Cardiac muscle cell (in vitro differentiated cells and primary cell): Measurements from ENCODE around the gene ORM2. TPM values are rescaled to one million over a fixed set of nuclear protein-coding genes. Genes with fewer than 3 reads are reported as not detected.

Experiments used
- DNase-seq, 2 donors: peaks; one replicate each; pipeline versions ENCODE4 v3.0.0 to v3.0.0-alpha.2; 2010 to 2017; ENCODE audit warnings: low read depth in 1 of 2, low spot score in 1 of 2
- H3K27ac ChIP-seq: fragments of 200-600 bp; sonication (generic); 2 replicates; pipeline ENCODE4 v1.5.1; 2016
- H3K27me3 ChIP-seq: fragments of 200-600 bp; sonication (generic); 2 replicates; pipeline ENCODE4 v1.6.0; 2016; ENCODE audit warnings: control low read depth
- H3K36me3 ChIP-seq: fragments of 200-600 bp; sonication (generic); 2 replicates; pipeline ENCODE4 v1.5.1; 2016; ENCODE audit warnings: control low read depth
- H3K4me1 ChIP-seq: fragments of 200-600 bp; sonication (generic); 2 replicates; pipeline ENCODE4 v1.8.1; 2017; ENCODE audit warnings: low read depth, mild to moderate bottlenecking, mixed run types
- H3K4me3 ChIP-seq: fragments of 200-600 bp; sonication (generic); 2 replicates; pipeline ENCODE4 v1.5.1; 2016; ENCODE audit warnings: mild to moderate bottlenecking
- H3K9me3 ChIP-seq: fragments of 200-600 bp; sonication (generic); 2 replicates; pipeline ENCODE4 v1.5.1; 2017; ENCODE audit warnings: low read depth, mild to moderate bottlenecking, control low read depth
- polyA plus RNA-seq: library from polyadenylated mRNA; unstranded; fragments of >200 nt; fragmentation: Nextera tagmentation; extraction: Ambion mirVana; gene quantifications from 2 replicates; pipeline ENCODE4 v1.2.1, GENCODE V29; 2016
- total RNA-seq: library from RNA; depleted of rRNA; stranded (reverse); fragments of >200 nt; gene quantifications from 2 replicates; pipeline ENCODE4 v1.2.3, GENCODE V29; 2016
- TF ChIP-seq, protein P1 (sequence below): IDR thresholded peaks from 2 replicates; pipeline ENCODE4 v1.5.1; 2012; ENCODE audit warnings: low read depth, mild to moderate bottlenecking, low read length

Gene ORM2
- total and polyA plus RNA-seq, 2 experiments from 2014 or later, result not detected

DNA sequence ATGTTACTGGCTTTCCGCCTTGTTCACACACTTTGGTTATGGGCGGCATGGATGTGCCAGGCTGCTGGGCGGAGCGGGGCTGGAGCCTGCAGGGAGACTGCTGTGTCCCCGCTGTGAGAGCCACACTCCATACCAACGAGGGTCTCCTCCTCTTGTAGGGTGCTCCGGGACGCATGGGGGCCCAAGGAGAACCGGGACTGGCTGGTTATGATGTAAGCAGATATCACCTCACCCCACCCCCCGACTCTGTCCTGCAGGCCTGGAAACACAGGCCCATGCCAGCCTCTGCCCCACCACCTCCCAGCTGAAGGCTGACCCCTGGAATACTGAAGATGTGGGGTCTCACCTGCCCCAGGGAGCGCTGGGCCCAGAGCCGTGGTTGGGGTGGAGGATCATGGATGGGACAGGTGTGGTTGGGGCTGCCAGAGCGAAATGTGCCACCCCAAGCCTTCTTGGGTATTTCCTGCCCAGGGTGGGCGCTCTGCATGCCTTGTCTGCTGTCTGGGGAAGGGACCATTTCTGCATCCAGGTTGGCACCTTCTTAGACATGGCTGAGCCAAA is 46.0 kb upstream of the ORM2 start:
- Histone ChIP-seq H3K4me1 (no peaks in the 10 kb centered on the region), H3K9me3 (no peaks in the 10 kb centered on the region), H3K36me3 (no peaks in the 10 kb centered on the region), H3K27ac (no peak overlapping the region), H3K4me3 (no peak overlapping the region), H3K27me3 (no peaks in the 10 kb centered on the region)
- TF ChIP-seq, protein P1, sequence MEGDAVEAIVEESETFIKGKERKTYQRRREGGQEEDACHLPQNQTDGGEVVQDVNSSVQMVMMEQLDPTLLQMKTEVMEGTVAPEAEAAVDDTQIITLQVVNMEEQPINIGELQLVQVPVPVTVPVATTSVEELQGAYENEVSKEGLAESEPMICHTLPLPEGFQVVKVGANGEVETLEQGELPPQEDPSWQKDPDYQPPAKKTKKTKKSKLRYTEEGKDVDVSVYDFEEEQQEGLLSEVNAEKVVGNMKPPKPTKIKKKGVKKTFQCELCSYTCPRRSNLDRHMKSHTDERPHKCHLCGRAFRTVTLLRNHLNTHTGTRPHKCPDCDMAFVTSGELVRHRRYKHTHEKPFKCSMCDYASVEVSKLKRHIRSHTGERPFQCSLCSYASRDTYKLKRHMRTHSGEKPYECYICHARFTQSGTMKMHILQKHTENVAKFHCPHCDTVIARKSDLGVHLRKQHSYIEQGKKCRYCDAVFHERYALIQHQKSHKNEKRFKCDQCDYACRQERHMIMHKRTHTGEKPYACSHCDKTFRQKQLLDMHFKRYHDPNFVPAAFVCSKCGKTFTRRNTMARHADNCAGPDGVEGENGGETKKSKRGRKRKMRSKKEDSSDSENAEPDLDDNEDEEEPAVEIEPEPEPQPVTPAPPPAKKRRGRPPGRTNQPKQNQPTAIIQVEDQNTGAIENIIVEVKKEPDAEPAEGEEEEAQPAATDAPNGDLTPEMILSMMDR, result no peak
- DNase-seq, result no peak

DNA sequence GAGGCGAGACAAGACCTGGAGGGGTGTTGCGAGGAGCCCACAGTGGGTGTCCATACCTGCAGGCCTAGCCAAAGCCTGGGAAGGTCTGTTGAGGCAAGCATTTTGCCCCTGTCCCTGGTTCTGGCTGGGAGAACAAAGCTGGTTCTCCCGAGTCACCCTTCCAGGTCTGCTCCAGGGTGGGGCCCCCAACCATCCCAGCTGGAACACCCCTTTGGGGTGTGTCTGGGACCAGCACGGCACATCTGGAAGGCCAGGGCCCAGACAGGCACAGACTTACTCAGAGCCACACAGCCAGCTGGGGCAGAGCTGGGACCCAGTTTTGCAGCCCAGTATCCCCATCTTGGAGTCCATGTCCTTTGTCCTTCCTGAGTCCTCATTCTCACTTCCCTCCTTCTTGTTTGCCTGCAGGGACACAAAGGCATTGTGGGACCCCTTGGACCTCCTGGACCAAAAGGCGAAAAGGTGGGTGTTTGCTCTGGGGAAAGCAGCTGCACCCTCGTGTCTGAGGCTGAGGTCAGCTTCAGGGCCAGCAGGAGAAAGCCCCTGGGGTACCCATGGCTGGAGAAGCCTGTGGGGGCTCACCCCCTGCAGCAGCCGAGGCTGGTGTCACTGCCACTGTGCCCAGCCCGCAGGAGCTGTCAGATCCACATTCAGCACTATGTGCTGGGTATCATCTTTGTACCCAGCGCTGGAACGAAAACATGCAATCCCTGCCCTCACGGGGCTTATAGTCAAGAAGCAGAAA is 45.2 kb upstream of the ORM2 start:
- TF ChIP-seq, protein P1, result no peak
- H3K4me3 ChIP-seq, result no peak overlapping the region
- no peaks in the 10 kb centered on the region for H3K4me1 ChIP-seq
- no peak overlapping the region for H3K27ac ChIP-seq
- H3K27me3 ChIP-seq, result no peaks in the 10 kb centered on the region
- no peaks in the 10 kb centered on the region for H3K9me3 ChIP-seq
- DNase-seq, result no peak
- H3K36me3 ChIP-seq, result no peaks in the 10 kb centered on the region

DNA sequence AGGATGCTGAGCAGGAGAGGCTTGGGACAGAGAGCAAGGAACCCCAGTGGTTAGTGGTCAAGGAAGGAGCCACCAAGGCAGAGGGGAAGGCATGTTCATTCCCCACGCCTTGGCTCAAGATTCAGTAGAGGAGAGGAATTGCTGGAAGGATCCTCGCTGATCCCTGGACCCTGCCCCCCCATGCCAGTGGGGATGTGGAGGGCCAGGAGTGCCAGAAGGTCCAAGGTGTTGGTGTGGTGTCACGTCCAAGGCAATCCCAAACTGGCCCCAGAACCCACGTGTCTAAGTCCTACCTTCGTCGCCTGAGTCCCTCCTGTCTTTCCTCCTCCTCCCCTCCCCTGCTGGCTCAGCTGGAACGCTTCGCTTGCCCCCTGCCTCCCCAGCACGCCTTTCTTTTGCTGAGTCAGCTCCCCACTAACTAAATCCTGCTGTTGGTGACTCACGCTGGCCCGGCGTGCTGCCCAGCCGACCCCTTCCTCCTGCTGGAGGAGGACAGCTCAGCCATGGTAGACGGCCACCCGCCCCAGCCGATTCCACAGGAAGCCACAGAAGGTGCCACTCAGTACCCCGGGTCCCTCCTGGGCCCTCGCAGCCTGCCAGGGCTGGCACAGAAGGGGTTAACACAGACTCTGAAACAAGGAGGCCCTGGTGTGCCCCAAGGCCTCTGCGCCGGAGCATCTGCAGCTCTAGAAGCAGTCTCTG is 44.4 kb upstream of the ORM2 start:
- peak in 1 of 2 donors; percentile 91 for DNase-seq
- Histone ChIP-seq H3K27ac (no peak overlapping the region), H3K4me3 (no peak overlapping the region), H3K4me1 (no peaks in the 10 kb centered on the region), H3K36me3 (no peaks in the 10 kb centered on the region), H3K9me3 (no peaks in the 10 kb centered on the region), H3K27me3 (no peaks in the 10 kb centered on the region)
- TF ChIP-seq, protein P1, result peak; percentile 23

DNA sequence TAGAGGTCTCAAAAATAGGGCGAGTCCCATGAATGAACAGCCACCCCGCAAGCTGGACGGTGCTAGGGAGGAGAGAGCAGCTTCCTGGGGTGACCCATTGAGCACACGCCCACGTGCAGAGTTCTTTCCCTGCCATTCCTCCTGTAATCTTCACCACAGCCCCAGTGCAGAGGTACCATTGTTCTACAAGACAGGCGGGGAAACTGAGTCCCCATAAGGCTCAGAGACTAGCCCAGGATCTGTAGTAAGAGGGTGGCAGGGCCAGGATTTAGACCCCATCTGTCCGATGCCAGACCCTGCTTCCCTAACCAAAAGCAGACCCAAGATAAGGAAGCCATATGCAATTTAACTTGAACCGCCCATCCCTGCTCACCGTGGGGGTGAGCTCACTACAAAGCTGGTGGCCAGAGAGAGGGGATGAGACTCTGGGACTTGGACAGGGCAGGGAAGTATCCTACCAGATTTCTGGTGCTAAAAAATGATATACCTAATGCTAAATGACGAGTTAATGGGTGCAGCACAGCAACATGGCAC is 43.5 kb upstream of the ORM2 start:
- TF ChIP-seq, protein P1, result no peak
- no peaks in the 10 kb centered on the region for H3K9me3 ChIP-seq
- no peak for DNase-seq
- no peaks in the 10 kb centered on the region for H3K4me1 ChIP-seq
- H3K4me3 ChIP-seq, result no peak overlapping the region
- no peaks in the 10 kb centered on the region for H3K27me3 ChIP-seq
- no peak overlapping the region for H3K27ac ChIP-seq
- no peaks in the 10 kb centered on the region for H3K36me3 ChIP-seq

DNA sequence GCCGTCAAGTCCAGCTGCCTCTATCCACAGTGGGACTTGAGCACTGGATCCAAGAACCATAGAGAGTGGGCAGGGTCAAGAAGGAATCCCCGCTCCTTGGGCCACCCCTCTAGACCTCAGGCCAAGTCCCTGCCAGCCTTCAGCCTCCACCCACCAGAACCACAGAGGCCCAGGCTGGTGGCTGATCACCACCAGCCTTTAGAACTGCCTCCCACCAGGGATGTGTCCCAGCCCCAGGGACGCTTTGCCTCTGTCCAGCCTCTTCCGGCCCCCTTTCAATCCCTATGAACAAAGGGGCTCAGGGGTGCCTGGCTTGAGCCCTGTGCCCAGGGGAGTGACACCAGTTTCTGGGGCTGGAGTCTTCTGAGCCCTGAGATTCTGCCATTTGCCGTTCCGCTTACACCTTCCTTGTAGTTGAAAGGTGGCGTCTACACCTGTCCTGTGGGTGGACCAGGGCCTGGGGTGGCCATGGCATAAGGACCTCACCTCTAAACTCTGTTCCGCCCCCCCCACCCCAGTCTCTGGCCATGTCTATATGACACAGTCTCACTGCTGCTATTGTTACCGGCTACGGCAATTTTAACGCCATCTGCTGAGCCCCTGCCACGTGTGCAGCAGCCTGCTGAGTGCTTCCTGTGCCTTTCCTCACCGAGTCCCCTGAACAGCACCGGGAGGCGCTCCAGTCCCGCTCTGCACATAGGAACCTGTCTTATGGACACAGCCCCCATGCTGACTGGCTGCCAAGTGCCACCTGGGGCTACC is 42.5 kb upstream of the ORM2 start:
- Histone ChIP-seq H3K36me3 (no peaks in the 10 kb centered on the region), H3K27ac (no peak overlapping the region), H3K4me3 (no peak overlapping the region), H3K27me3 (no peaks in the 10 kb centered on the region), H3K4me1 (no peaks in the 10 kb centered on the region), H3K9me3 (no peaks in the 10 kb centered on the region)
- DNase-seq, result no peak
- TF ChIP-seq, protein P1, result no peak
